Activated gamma-delta T cell treated with Interleukin-2 at 50 U/mL for 16 hours (primary cell): ENCODE data around the gene PRX.
A peak's percentile ranks its signal among the peaks of the same experiment; 100 is the strongest.
"Not testable (repeated sequence)": the region's sequence is repeated elsewhere in the genome, so short reads cannot be mapped to it uniquely, and the experiment has no call there.

Experiments
- DNase-seq: peaks from one replicate; pipeline ENCODE4 v3.0.0-alpha.2; 2020

Gene PRX

DNA sequence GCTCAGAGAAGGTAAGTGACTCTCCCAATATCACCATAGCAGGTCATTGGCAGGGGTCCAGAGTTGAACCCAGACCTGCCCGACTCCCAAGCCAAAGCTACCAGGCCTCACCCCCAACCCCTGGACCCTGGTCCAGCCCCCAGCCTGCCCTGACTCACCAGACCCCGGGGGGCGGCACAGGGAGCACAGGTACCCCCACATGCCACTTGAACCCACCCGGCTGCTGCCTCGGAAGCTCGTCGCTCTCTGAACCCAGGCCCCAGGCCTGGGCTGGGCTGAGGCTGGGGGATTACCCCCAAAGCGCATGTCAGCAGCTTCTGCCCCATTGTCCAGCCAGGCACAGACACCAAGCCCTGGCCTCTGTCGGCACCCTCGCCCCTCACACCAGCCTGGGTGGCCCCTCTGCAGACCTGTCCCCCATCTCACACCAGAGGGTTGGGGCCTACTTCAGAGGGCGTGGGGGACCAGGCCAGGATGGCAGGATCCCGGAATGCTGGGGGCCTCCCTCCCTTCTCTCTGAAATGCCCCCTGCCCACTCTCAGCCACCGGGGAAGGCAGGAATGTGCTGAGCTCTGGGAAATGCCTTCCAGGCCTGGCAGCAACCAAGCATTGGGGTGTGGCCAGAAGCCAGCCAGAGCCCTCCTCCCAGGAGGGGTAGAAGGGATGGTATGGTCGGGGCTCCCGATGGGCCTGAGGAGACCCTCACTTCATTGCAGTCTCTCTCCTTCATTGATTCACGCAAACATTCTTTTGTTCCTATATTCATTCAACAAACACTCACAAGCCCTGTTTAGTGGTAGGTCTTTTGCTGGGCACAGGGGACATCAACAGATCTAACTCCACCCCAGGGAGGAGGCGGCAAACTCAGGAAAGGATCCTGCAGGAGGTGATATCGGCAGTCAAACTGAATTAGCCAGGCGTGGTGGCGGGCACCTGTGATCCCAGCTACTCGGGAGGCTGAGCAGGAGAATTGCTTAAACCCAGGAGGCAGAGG, 1.7 kb upstream of the PRX start:
- no peak for DNase-seq

GRCh38 chr19:40412866-40413265, 312 bp downstream of the PRX start:
- DNase-seq, result no peak

DNA sequence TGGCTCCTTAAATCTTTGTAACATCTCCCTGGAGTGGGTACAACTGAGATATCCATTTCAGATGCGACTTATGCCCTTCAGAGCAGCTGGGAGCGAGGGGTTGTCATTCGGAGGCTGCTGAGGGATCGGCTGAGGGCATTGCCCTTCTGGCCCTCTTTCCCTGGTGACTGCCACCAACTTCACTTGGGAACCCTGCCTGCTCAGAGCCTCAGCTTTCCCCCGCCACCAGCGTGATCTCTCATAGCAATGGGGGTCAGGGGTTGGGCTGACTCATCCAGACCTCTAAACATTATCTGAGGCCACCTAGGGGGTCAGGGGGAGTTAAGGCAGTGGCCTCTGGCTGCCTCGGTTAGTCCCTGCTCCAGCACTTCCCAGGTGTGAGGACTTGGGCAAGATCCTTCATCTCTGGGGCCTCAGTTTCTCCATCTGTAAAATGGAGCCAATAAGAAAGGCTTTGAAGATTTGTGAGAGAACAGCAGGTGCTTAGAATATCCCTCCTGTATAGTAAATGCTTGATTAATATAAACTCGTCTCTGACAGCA, 1.1 kb downstream of the PRX start:
- no peak for DNase-seq

- DNase-seq, result no peak
These were observed 1.9 kb downstream of the PRX start for GRCh38 chr19:40411125-40411842.

DNA sequence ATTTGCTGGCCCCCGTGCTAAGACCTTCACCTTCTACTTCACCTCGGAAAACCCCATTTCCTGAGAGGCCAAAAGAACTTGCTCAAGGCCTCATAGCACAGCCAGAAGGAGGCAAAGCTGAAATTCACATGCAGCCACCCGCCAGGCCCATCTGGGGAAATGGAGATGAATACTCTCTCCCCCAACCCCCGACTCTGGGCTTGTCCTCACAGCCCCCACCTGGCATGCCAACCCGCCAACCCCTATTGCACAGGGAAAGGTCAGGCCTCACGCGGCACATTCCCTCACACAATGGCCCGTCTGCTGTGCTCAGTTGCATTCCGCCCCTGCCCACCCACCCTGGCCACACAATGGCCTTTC, 3.2 kb downstream of the PRX start:
- no peak for DNase-seq

DNA sequence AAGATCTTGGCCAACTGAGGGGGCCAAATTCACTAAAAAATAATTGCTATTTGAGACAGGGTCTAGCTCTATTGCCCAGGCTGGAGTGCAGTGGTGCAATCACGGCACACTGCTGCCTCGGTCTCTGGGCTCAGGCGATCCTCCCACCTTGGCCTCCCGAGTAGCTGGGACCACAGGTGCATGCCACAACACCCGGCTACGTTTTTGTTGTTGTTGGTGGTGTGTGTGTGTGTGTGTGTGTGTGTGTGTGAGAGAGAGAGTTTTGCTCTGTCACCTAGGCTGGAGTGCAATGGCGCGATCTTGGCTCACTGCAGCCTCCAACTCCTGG, 4.6 kb downstream of the PRX start:
- DNase-seq, result not testable (repeated sequence)

DNA sequence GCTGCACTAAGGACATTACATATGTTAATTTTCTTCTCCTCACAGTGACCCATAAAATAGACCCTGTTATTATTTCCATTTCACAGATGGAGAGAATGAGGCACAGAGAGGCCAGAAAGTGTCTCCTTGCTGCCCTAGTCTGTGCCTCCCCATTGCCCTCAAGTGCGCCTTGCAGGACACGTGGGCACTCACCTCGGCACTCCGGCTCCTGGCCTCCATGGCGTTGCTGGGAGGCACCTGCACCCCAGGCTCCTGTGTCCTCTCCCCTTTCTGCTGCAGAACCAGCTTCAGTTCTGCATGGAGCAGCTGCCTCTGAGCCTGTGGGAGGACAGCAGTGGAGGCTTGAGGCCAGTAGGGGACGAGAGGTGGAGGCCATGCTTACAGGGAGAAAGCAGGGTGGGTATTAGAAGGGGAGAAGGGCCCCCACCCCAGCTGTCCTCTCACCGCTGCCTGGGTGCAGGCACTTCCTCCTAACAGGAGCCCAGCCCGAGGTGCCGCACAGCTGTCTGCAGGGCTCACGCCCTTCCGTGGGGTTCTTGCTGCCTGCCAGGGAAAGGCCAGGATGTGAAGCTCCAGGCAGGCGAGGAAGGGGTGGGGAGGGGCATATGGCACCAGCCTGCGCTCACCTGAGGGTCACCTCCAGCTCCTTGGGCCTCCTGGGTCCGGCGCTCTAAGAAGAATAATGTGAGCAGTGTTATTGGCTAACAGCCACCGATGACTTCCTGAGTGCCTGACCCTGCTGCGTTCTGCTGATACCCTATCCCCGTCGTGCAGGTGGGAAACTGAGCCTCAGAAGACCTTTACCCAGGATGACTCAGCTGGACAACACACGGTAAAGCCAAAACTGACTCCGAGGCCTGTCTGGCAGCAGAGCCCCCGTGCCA, 5.2 kb downstream of the PRX start:
- no peak for DNase-seq

DNA sequence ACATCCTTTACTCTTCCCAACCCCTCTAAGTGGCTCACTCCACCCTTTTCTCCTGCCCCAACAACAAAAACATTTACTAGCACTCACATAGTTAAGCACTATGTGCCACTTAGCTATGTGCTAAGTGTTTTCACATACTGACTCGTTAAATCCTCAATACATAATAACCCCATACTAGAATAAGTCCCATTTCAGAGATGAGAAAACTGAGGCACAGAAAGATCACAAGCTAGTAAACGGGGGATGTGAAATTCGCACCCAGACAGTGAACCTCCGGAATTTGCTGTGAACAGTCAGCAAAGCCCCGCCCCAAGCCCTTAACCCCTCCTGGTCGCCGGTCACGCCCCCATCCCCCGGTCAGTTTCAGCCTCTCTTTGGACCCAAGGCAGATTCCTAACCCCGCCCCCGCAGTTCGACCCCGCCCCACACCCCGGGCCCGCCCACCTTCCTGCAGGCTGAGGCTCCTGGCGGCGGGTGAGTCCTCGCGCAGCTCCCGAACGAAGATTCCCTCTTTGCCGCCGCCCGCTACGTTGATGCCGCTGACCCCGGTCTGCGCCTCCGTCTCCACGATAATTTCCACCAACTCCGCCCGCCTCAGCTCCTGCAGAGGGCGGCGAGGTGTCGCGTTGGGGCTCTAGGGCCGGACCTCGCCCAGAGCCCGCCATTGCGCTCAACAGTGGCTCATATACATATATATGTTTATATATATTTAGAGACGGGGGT, 9.8 kb downstream of the PRX start:
- peak; percentile 69 for DNase-seq

GRCh38 chr19:40400559-40400958, 12.6 kb downstream of the PRX start:
- no peak for DNase-seq

GRCh38 chr19:40398417-40399131, 14.6 kb downstream of the PRX start:
- peak; percentile 21 for DNase-seq

DNA sequence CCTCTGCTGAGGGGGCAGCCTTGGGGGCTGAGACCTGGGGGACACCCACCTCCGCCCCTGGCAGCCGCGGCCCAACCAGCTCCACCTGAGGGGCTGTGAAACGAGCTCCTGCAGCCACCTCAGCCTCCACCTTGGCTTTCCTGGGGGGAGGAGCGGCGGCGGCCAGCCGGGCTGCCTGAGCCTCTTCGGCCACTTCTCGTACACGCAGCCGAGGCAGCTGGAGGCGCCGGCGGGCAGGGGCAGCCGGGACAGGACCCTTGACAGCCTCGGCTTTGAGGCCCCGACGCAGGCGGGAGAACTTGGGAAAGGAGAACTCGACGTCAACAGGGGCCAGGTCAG, 15.6 kb downstream of the PRX start:
- DNase-seq, result no peak

GRCh38 chr19:40396886-40397567, 16.2 kb downstream of the PRX start:
- DNase-seq, result no peak

DNA sequence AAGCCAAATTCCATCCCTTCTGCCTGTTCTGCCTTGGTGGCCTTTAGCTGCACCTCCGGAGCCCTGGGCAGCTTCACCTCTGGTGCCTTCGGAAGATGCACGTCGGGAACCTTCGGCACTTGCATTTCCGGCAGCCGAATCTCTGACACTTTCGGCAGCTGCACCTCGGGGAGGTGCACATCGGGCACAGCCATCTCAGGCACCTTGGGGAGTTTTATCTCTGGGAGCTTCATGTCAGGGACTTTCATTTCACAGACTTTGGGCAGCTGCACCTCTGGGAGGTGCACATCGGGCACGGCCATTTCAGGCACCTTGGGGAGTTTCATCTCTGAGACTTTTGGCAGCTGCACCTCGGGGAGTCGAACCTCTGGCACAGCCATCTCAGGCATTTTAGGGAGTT, 17.2 kb downstream of the PRX start:
- no peak for DNase-seq

DNA sequence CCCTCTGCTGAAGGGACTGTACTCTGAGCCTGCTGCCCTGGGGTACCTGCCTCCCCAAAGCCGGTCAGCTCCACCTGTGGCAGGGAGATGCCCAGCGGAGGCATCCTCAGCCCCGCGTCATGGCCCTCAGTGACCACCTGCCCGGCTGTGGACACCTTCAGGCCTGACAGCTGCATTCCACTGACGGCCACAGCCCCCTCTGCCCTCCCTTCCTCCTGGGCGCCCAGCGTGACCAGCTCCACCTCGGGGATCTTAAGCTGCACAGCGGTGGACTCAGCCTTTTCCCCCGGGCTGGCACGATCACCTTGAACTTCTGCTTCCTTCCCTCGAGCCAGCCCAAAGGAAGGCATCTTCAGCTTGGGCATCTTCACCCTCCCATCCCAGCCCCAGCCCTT, 18.4 kb downstream of the PRX start:
- no peak for DNase-seq

DNA sequence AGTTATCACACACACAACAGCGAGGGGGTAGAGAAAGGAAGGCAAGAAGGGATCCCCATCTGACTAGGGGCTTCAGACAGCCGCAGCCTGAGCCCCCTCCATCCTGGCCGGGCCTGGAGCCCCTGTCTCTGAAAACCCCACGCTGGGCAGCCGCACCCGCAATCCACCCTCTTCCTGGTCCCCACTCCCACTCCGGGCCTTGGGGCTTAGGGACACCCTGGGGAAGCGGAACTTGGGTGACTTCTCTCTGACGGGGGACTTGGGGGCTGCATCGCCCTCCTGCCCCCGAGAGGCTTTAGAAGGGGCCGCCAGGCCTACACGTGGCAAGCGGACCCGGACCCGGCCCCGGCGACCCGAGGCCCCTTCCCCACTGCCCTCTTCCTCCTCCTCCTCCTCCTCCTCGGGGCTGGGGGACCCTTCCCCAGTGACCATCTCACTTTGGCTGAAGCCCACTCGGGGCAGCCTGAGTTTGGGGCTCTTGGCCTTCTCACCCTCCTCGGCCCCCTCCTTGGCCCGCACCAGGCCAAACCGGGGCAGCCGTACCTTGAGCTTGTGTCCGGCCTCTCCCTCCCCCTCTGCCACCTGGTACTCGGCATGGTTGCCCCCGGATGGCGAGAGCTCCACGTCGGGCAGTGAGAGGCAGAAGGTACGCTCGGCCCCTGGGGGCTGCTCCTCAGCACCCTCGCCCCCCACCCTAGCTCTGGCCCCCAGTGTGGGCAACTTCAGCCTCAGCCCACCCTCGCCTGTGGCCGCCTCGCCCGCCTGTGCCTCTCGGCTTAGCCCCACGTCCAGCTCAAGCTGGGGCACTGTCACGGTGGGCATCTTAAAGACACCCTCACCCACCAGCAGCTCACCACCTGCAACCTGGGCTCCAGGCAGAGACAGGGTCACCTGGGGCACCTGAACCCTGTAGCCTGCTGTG, 19.0 kb downstream of the PRX start:
- no peak for DNase-seq

- no peak for DNase-seq
These were observed 20.2 kb downstream of the PRX start for GRCh38 chr19:40392894-40393517.

DNA sequence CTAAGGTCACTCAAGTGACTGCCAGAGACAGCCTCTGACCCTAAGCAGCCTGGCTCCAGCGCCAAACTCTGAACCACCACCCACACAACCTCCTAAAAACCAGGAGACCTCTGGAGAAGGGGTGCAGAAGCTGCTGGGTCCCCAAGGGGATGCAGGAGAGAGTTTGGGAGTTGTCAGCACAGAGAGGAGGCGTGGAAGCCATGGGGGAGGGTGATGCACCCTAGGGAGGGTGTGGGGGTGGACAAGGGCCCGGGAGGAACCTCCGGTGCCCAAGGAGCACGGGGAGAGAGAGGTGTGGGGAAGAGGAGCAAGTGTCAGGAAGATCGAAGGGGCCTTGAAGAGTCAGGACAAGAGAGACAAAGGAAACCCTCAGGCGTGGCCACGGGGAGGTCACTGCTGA, 21.1 kb downstream of the PRX start:
- DNase-seq, result no peak

DNA sequence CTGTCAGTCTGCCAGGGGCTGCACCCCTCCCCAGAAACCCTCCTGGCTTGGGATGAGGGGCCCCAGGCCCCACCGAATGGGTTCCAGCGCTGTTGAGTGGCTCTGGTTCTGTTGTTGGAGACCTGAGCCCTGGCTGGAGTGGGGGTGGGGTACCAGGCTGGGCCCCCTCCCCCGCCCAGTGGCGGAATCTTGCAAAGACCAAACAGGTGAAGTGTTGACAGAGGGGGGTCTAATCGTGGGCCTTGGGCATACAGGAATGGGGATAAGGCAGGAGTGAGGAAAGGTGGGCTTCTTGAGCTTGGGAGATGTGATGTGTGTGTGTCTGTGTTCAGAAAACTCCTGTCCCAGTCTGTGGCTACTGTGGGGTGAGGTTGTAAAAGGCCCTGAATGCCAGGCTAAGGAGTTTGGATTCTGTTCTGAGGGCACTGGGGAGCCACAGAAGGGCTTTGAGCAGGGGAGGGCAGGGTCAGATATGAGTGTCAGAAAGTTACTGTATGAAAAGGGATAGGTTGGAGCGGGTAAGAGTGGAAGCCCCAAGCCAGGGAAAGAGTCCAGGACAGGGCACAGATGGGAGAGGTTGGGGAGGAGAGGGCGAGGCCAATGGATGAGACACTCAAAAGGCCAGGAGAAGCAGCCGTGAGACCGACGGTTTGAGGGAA, 23.0 kb downstream of the PRX start, which contains the start of gene HIPK4:
Gene HIPK4, minus strand, starts transcription at position 98 of the 659 bp plus-strand sequence. CDS start 279 bp downstream, outside the sequence.
- no peak for DNase-seq
